ENCODE results near the gene ING5.

DNA sequence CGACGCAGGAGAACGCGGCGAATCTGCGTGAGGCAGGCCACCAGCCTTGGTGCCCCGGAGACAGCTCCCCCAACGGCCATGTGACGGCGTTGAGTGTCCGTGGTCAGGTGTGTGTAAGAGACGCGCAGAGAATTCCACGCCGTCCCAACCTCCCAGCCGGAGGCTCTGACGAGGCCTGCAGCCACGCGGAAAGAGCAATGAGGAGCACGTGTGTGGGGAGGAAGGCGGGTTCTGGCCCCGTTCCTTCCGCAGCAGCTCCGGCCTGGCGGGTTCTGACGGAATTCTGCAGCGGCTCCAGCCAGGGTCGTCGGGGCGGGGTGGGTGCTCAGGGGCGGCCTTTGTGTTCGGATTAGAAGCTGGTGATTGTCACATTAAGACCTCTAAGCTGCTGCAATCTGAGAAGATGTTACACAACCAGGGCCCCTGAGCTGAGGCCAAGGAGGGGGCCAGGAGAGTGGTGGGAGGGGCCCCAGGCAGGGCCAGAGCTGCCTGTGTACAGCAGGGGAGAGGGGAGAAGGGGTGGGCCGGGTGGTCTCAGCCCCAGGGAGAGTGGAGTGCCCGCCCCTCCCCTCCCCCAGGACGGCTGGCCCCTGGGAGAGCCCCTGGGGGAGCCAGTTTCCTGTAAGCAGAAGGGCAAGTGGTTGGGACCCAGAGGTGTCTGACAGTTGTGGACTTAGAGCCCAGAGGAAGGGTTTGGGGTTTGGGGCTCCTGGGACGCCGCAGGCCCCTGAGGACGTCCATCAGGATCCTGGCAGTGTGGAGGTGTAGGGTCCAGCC is 69.6 kb downstream of the ING5 start:
- TF ChIP-seq, protein P1, sequence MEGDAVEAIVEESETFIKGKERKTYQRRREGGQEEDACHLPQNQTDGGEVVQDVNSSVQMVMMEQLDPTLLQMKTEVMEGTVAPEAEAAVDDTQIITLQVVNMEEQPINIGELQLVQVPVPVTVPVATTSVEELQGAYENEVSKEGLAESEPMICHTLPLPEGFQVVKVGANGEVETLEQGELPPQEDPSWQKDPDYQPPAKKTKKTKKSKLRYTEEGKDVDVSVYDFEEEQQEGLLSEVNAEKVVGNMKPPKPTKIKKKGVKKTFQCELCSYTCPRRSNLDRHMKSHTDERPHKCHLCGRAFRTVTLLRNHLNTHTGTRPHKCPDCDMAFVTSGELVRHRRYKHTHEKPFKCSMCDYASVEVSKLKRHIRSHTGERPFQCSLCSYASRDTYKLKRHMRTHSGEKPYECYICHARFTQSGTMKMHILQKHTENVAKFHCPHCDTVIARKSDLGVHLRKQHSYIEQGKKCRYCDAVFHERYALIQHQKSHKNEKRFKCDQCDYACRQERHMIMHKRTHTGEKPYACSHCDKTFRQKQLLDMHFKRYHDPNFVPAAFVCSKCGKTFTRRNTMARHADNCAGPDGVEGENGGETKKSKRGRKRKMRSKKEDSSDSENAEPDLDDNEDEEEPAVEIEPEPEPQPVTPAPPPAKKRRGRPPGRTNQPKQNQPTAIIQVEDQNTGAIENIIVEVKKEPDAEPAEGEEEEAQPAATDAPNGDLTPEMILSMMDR (IDR thresholded peaks at IDR 0.05), result no peak
- peak in 1 of 2 donors; percentile 69 for TF ChIP-seq POLR2AphosphoS5 (IDR thresholded peaks at IDR 0.05; ENCODE audit: insufficient read depth in 1 of 2, low read depth in 1 of 2)

All from vagina (tissue), 2 donors.